ENCODE results near the gene RAB35.

DNA sequence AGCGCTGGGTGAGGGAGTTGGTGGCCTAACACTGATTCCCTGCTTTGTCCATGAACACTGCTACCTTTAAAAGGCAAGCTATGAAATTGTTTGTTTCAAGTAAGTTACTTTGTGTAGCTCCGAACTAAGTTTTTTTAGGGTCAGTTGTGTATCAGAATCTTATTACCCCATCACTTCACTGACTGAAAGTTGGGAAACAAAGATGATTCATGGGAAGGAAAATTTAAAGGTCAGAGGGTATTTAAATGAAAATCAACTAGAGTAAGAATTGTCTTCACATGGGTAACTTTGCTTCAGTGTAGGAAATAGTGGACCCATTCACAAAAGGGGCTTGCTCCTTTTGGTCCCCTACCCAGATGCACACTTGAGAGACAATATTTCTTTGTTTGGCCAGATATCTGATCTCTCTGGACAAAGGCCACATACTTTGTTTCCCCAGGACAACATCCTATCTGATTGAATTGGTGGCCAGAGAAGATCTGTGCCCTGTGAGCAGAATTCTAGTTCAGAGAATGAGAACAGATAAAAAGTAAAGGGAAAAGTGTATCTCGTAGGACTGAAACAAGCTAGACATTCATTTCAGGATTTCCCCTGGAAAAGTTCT, 53.5 kb downstream of the RAB35 start:
- TF ChIP-seq, protein P1, sequence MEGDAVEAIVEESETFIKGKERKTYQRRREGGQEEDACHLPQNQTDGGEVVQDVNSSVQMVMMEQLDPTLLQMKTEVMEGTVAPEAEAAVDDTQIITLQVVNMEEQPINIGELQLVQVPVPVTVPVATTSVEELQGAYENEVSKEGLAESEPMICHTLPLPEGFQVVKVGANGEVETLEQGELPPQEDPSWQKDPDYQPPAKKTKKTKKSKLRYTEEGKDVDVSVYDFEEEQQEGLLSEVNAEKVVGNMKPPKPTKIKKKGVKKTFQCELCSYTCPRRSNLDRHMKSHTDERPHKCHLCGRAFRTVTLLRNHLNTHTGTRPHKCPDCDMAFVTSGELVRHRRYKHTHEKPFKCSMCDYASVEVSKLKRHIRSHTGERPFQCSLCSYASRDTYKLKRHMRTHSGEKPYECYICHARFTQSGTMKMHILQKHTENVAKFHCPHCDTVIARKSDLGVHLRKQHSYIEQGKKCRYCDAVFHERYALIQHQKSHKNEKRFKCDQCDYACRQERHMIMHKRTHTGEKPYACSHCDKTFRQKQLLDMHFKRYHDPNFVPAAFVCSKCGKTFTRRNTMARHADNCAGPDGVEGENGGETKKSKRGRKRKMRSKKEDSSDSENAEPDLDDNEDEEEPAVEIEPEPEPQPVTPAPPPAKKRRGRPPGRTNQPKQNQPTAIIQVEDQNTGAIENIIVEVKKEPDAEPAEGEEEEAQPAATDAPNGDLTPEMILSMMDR (IDR thresholded peaks at IDR 0.05), result no peak
- TF ChIP-seq POLR2A (IDR thresholded peaks at IDR 0.05), result no peak
